ENCODE measurements around the gene FBXW8.

FBXW8 gene

DNA sequence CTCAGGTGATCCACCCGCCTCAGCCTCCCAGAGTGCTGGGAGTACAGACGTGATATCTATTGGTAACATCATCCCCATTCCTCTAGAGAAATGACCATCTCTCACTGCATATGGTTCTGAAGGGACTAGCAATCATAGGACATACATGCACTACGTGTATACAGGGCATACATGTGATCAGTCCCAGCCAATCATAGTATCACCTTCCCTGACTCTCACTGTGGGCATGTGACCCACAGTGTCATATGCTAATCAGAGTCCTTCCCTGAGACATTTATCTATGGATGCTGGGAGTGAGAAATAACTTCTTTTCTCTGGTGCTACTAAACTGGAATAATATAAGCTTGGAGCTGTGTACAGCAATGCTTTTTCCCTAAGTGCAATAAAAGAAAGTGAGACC is 12.1 kb upstream of the FBXW8 start:
- H3K27ac ChIP-seq (replicated peaks) = no peak overlapping the region
- no peaks in the 10 kb centered on the region for H3K27me3 ChIP-seq (ENCODE audit: insufficient read depth, poor library complexity, severe bottlenecking)
- no peak for DNase-seq (ENCODE audit: low read depth in 1 of 2, low spot score in 1 of 2)
- TF ChIP-seq SPI1 (IDR thresholded peaks at IDR 0.05; ENCODE audit: borderline replicate concordance, low read depth) = no peak
- no peak for TF ChIP-seq POLR2AphosphoS5 (IDR thresholded peaks at IDR 0.05; ENCODE audit: low read depth)
- TF ChIP-seq, protein P1, sequence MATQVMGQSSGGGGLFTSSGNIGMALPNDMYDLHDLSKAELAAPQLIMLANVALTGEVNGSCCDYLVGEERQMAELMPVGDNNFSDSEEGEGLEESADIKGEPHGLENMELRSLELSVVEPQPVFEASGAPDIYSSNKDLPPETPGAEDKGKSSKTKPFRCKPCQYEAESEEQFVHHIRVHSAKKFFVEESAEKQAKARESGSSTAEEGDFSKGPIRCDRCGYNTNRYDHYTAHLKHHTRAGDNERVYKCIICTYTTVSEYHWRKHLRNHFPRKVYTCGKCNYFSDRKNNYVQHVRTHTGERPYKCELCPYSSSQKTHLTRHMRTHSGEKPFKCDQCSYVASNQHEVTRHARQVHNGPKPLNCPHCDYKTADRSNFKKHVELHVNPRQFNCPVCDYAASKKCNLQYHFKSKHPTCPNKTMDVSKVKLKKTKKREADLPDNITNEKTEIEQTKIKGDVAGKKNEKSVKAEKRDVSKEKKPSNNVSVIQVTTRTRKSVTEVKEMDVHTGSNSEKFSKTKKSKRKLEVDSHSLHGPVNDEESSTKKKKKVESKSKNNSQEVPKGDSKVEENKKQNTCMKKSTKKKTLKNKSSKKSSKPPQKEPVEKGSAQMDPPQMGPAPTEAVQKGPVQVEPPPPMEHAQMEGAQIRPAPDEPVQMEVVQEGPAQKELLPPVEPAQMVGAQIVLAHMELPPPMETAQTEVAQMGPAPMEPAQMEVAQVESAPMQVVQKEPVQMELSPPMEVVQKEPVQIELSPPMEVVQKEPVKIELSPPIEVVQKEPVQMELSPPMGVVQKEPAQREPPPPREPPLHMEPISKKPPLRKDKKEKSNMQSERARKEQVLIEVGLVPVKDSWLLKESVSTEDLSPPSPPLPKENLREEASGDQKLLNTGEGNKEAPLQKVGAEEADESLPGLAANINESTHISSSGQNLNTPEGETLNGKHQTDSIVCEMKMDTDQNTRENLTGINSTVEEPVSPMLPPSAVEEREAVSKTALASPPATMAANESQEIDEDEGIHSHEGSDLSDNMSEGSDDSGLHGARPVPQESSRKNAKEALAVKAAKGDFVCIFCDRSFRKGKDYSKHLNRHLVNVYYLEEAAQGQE (IDR thresholded peaks at IDR 0.05; ENCODE audit: insufficient replicate concordance, low read depth) = no peak
- TF ChIP-seq GABPA (IDR thresholded peaks at IDR 0.05; ENCODE audit: low read depth) = no peak
- TF ChIP-seq, protein P2, sequence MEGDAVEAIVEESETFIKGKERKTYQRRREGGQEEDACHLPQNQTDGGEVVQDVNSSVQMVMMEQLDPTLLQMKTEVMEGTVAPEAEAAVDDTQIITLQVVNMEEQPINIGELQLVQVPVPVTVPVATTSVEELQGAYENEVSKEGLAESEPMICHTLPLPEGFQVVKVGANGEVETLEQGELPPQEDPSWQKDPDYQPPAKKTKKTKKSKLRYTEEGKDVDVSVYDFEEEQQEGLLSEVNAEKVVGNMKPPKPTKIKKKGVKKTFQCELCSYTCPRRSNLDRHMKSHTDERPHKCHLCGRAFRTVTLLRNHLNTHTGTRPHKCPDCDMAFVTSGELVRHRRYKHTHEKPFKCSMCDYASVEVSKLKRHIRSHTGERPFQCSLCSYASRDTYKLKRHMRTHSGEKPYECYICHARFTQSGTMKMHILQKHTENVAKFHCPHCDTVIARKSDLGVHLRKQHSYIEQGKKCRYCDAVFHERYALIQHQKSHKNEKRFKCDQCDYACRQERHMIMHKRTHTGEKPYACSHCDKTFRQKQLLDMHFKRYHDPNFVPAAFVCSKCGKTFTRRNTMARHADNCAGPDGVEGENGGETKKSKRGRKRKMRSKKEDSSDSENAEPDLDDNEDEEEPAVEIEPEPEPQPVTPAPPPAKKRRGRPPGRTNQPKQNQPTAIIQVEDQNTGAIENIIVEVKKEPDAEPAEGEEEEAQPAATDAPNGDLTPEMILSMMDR (IDR thresholded peaks at IDR 0.05; ENCODE audit: insufficient read depth, low read length) = no peak
- H3K4me3 ChIP-seq (replicated peaks; ENCODE audit: insufficient read depth, low read length) = no peak overlapping the region

DNA sequence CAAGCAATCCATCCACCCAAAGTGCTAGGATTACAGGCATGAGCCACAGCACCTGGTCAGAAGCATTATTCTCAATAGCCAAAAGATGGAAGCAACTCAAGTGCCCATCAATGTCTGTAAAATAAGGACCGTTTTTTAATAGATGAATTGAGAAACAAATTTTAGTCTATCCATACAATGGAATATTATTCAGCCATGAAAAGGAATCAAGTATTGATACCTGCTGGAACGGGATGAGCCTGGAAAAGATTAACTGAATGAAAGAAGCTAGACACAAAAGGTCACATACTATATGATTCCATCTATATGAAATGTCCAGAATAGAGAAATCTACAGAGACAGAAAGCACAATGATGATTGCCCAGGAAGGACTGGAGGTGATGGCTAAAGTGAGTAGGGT is 9.1 kb upstream of the FBXW8 start:
- no peak overlapping the region for H3K4me3 ChIP-seq (replicated peaks; ENCODE audit: insufficient read depth, low read length)

DNA sequence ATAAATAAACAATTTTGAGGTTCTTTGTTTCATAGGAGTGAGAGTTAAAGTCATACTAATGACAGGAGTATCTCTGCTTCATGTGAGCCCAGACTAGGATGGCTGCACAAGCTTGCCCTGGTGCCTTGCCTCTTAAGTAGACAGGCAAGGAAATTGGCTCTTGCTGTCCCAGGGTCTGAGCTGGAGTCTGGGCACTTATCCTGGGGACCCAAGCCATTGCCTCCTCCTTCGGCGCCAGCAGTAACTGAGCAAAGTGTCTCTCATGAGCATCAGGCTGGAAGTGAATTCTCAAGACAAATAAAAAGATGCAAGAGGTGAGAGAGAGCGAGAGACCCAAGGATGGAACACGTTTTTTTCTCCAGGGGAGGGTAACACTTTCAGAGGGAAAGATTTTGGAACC is 6.9 kb upstream of the FBXW8 start:
- no peak overlapping the region for H3K27ac ChIP-seq (replicated peaks)
- H3K4me3 ChIP-seq (replicated peaks; ENCODE audit: insufficient read depth, low read length) = no peak overlapping the region
- peaks cover 3% of the 10 kb centered on the region for H3K27me3 ChIP-seq (ENCODE audit: insufficient read depth, poor library complexity, severe bottlenecking)
- no peak for DNase-seq (ENCODE audit: low read depth in 1 of 2, low spot score in 1 of 2)
- TF ChIP-seq, protein P1 (IDR thresholded peaks at IDR 0.05; ENCODE audit: insufficient replicate concordance, low read depth) = no peak
- TF ChIP-seq SPI1 (IDR thresholded peaks at IDR 0.05; ENCODE audit: borderline replicate concordance, low read depth) = no peak
- TF ChIP-seq, protein P2 (IDR thresholded peaks at IDR 0.05; ENCODE audit: insufficient read depth, low read length) = no peak
- TF ChIP-seq GABPA (IDR thresholded peaks at IDR 0.05; ENCODE audit: low read depth) = no peak
- no peak for TF ChIP-seq POLR2AphosphoS5 (IDR thresholded peaks at IDR 0.05; ENCODE audit: low read depth)

More for the DNA sequence above, 9.1 kb upstream of the FBXW8 start:
- Histone ChIP-seq H3K27me3 (ENCODE audit: insufficient read depth, poor library complexity, severe bottlenecking) (no peaks in the 10 kb centered on the region), H3K27ac (replicated peaks) (no peak overlapping the region)
- TF ChIP-seq, protein P2 (IDR thresholded peaks at IDR 0.05; ENCODE audit: insufficient read depth, low read length) = no peak
- TF ChIP-seq, protein P1 (IDR thresholded peaks at IDR 0.05; ENCODE audit: insufficient replicate concordance, low read depth) = no peak
- no peak for TF ChIP-seq SPI1 (IDR thresholded peaks at IDR 0.05; ENCODE audit: borderline replicate concordance, low read depth)
- no peak for DNase-seq (ENCODE audit: low read depth in 1 of 2, low spot score in 1 of 2)

Measured in HL-60 (cell line).